Measurements from ENCODE around the gene TCHHL1. TPM values are rescaled to one million over a fixed set of nuclear protein-coding genes. Genes with fewer than 3 reads are reported as not detected.

TCHHL1 gene
- total and polyA plus RNA-seq, 9 of the 15 experiments (the other 6 are each of a cell fraction or from before 2014, with no cell fraction given), result not detected

- TF ChIP-seq HINFP (tag; conservative IDR thresholded peaks at IDR 0.05; ENCODE audit: low read depth), result no peak
- TF ChIP-seq ZZZ3 (IDR thresholded peaks at IDR 0.05), result no peak
- peak in 1 of 2 experiments; percentile 27; a peak in 1 of 4 replicates for TF ChIP-seq ZNF639 (CRISPR knock-in tag; conservative IDR thresholded peaks at IDR 0.05 in 1 of 2, IDR thresholded peaks at IDR 0.05 in 1 of 2)
- no peak for TF ChIP-seq PML (IDR thresholded peaks at IDR 0.05; ENCODE audit: low read length)
- no peak for TF ChIP-seq NFE2L1 (tag; IDR thresholded peaks at IDR 0.05; ENCODE audit: borderline replicate concordance, low read depth)
- no peak for TF ChIP-seq SP2 (IDR thresholded peaks at IDR 0.05; ENCODE audit: extremely low read depth, low read depth, low read length, poor library complexity, severe bottlenecking)
- TF ChIP-seq CSDE1 (IDR thresholded peaks at IDR 0.05), result no peak; a peak in 1 of 4 replicates
- TF ChIP-seq RUNX1 (IDR thresholded peaks at IDR 0.05; ENCODE audit: low read depth), result no peak
- TF ChIP-seq ETS2 (tag; IDR thresholded peaks at IDR 0.05; ENCODE audit: borderline replicate concordance, poor library complexity, severe bottlenecking), result no peak
- no peak for TF ChIP-seq ZNF197 (CRISPR knock-in tag; IDR thresholded peaks at IDR 0.05; ENCODE audit: low read depth)
- no peak for TF ChIP-seq RB1 (IDR thresholded peaks at IDR 0.05; ENCODE audit: low read depth)
- TF ChIP-seq FOXM1 (IDR thresholded peaks at IDR 0.05; ENCODE audit: low read depth), result no peak
- TF ChIP-seq FOXM1 (CRISPR knock-in tag; IDR thresholded peaks at IDR 0.05; ENCODE audit: low read depth), result no peak
- no peak for TF ChIP-seq ZNF282 (CRISPR knock-in tag; IDR thresholded peaks at IDR 0.05)
- TF ChIP-seq MECOM (CRISPR knock-in tag; IDR thresholded peaks at IDR 0.05), result no peak
- no peak for TF ChIP-seq NR3C1 (CRISPR knock-in tag; IDR thresholded peaks at IDR 0.05)
- no peak for TF ChIP-seq CBX2 (IDR thresholded peaks at IDR 0.05; ENCODE audit: insufficient read depth, low read length, poor library complexity, severe bottlenecking)
- no peak for TF ChIP-seq ZNF384 (IDR thresholded peaks at IDR 0.05; ENCODE audit: low read depth, low read length)
- TF ChIP-seq KAT8 (IDR thresholded peaks at IDR 0.05; ENCODE audit: low read depth), result no peak
- TF ChIP-seq GTF2A2 (tag; IDR thresholded peaks at IDR 0.05), result no peak
- TF ChIP-seq ZNF717 (CRISPR knock-in tag; IDR thresholded peaks at IDR 0.05), result no peak
- TF ChIP-seq TBL1XR1 (IDR thresholded peaks at IDR 0.05; ENCODE audit: low read length in 2 of 2), result peak; percentile 32 to 38; a peak in 1 of 4 replicates
- TF ChIP-seq ZNF134 (CRISPR knock-in tag; conservative IDR thresholded peaks at IDR 0.05), result no peak
- no peak for TF ChIP-seq ZNF217 (CRISPR knock-in tag; IDR thresholded peaks at IDR 0.05)
- no peak for TF ChIP-seq TCFL5 (CRISPR knock-in tag; conservative IDR thresholded peaks at IDR 0.05)
- no peak for TF ChIP-seq ARHGAP35 (IDR thresholded peaks at IDR 0.05; ENCODE audit: partially characterized antibody)
- TF ChIP-seq XRCC4 (IDR thresholded peaks at IDR 0.05; ENCODE audit: extremely low read depth, insufficient read depth, insufficient read length), result no peak
- TF ChIP-seq FOS (IDR thresholded peaks at IDR 0.05; ENCODE audit: extremely low read depth, insufficient read length), result no peak
These were observed 54.0 kb downstream of the TCHHL1 start (continued) for GRCh38 chr1:152034654-152035538.
